Hepatocyte (in vitro differentiated cells): Measurements from ENCODE around the gene TBC1D32. TPM values are rescaled to one million over a fixed set of nuclear protein-coding genes. Genes with fewer than 3 reads are reported as not detected.

Experiments used
- DNase-seq: peaks from one replicate; pipeline ENCODE4 v3.0.0-alpha.2; 2016; ENCODE audit warnings: low spot score
- H2AFZ ChIP-seq: fragments of 200-600 bp; sonication (generic); 2 replicates; pipeline ENCODE4 v1.6.0; 2016; ENCODE audit warnings: antibody characterized with exemption, mild to moderate bottlenecking
- H3K27ac ChIP-seq: fragments of 200-600 bp; sonication (generic); 2 replicates; pipeline ENCODE4 v1.5.1; 2016; ENCODE audit warnings: mild to moderate bottlenecking
- H3K27me3 ChIP-seq: fragments of 200-600 bp; sonication (generic); 2 replicates; pipeline ENCODE4 v1.6.1; 2016
- H3K36me3 ChIP-seq: fragments of 200-600 bp; sonication (generic); replicated peaks from 2 replicates; pipeline ENCODE4 v1.5.1; 2016; ENCODE audit warnings: low read depth; ENCODE audit not compliant: insufficient read depth
- H3K4me1 ChIP-seq: fragments of 200-600 bp; sonication (generic); 2 replicates; pipeline ENCODE4 v1.5.1; 2016; ENCODE audit warnings: mild to moderate bottlenecking, moderate library complexity; ENCODE audit not compliant: insufficient read depth
- H3K4me2 ChIP-seq: fragments of 200-600 bp; sonication (generic); 2 replicates; pipeline ENCODE4 v1.6.0; 2016
- H3K4me3 ChIP-seq: fragments of 200-600 bp; sonication (generic); 2 replicates; pipeline ENCODE4 v1.5.1; 2016; ENCODE audit warnings: mild to moderate bottlenecking
- H3K79me2 ChIP-seq: fragments of 200-600 bp; sonication (generic); 2 replicates; pipeline ENCODE4 v1.6.0; 2017; ENCODE audit warnings: mild to moderate bottlenecking
- H3K9me2 ChIP-seq: fragments of 200-600 bp; sonication (generic); replicated peaks from 2 replicates; pipeline ENCODE4 v1.6.0; 2017; ENCODE audit warnings: mild to moderate bottlenecking; ENCODE audit not compliant: insufficient read depth
- H3K9me3 ChIP-seq: fragments of 200-600 bp; sonication (generic); 2 replicates; pipeline ENCODE4 v1.5.1; 2016; ENCODE audit warnings: low read depth, mild to moderate bottlenecking
- H4K20me1 ChIP-seq: fragments of 200-600 bp; sonication (generic); 2 replicates; pipeline ENCODE4 v1.6.0; 2016; ENCODE audit warnings: mild to moderate bottlenecking; ENCODE audit not compliant: insufficient read depth, poor library complexity, severe bottlenecking
- CTCF ChIP-seq: fragments of 200-600 bp; sonication (generic); IDR thresholded peaks from 2 replicates; pipeline ENCODE4 v1.5.1; 2016; ENCODE audit warnings: antibody characterized with exemption, mild to moderate bottlenecking; ENCODE audit not compliant: poor library complexity
- EZH2 ChIP-seq: fragments of 200-600 bp; sonication (generic); IDR thresholded peaks from 2 replicates; pipeline ENCODE4 v1.6.1; 2016; ENCODE audit warnings: antibody characterized with exemption, mild to moderate bottlenecking, borderline replicate concordance
- EZH2phosphoT487 ChIP-seq: fragments of 200-600 bp; sonication (generic); IDR thresholded peaks from one replicate; pipeline ENCODE4 v1.6.1; 2018; ENCODE audit warnings: antibody characterized with exemption, mild to moderate bottlenecking, low read depth, moderate library complexity; ENCODE audit not compliant: unreplicated experiment, severe bottlenecking
- WGBS: methylation state at CpG from one replicate; pipeline ENCODE4 v1.1.6; 2016; ENCODE audit warnings: low lambda C conversion rate; ENCODE audit errors: missing lambda C conversion rate; 5-methylcytosine and 5-hydroxymethylcytosine counted together
- polyA plus RNA-seq: library from polyadenylated mRNA; unstranded; fragments of >200 nt; fragmentation: Nextera tagmentation; extraction: Ambion mirVana; gene quantifications from 2 replicates; pipeline ENCODE4 v1.2.1, GENCODE V29; 2016
- total RNA-seq: library from RNA; depleted of rRNA; stranded (reverse); fragments of >200 nt; gene quantifications from 2 replicates; pipeline ENCODE4 v1.2.3, GENCODE V29; 2014

Gene TBC1D32
- total and polyA plus RNA-seq, 2 experiments from 2014 or later, result 3.7 to 9.9 TPM

- Histone ChIP-seq H3K9me2 (no peaks in the 10 kb centered on the region), H3K79me2 (no peaks in the 10 kb centered on the region), H3K9me3 (no peaks in the 10 kb centered on the region), H3K4me2 (peak overlapping the region; percentile 64), H4K20me1 (no peaks in the 10 kb centered on the region), H3K27me3 (no peaks in the 10 kb centered on the region), H3K4me1 (no peaks in the 10 kb centered on the region), H2AFZ (no peak overlapping the region), H3K27ac (peak overlapping the region; percentile 66), H3K36me3 (no peaks in the 10 kb centered on the region), H3K4me3 (no peak overlapping the region)
- no peak for DNase-seq
- TF ChIP-seq EZH2phosphoT487 (no peak), CTCF (no peak), EZH2 (no peak)
- WGBS, result 91% methylated on average over 13 of the region's 13 CpGs
Measured at GRCh38 chr6:121042766-121043165, 291.5 kb downstream of the TBC1D32 start.

- TF ChIP-seq CTCF (no peak), EZH2 (no peak), EZH2phosphoT487 (no peak)
- Histone ChIP-seq H2AFZ (no peak overlapping the region), H3K9me3 (no peaks in the 10 kb centered on the region), H3K27ac (no peak overlapping the region), H3K4me3 (no peak overlapping the region), H3K4me2 (no peak overlapping the region), H3K27me3 (no peaks in the 10 kb centered on the region), H3K79me2 (no peaks in the 10 kb centered on the region), H3K9me2 (no peaks in the 10 kb centered on the region), H3K36me3 (no peaks in the 10 kb centered on the region), H4K20me1 (no peaks in the 10 kb centered on the region), H3K4me1 (no peaks in the 10 kb centered on the region)
- DNase-seq, result no peak
- WGBS, result 88% methylated on average over 3 of the region's 3 CpGs
Measured at GRCh38 chr6:121040831-121041230, 293.4 kb downstream of the TBC1D32 start.

GRCh38 chr6:121033091-121033490, 301.2 kb downstream of the TBC1D32 start:
- H3K27ac ChIP-seq, result no peak overlapping the region
- H3K4me3 ChIP-seq, result no peak overlapping the region
- 94% methylated on average over 3 of the region's 3 CpGs for WGBS
- no peaks in the 10 kb centered on the region for H3K79me2 ChIP-seq
- H3K9me2 ChIP-seq, result no peaks in the 10 kb centered on the region
- TF ChIP-seq EZH2 (no peak), CTCF (no peak), EZH2phosphoT487 (no peak)
- no peak overlapping the region for H2AFZ ChIP-seq
- no peaks in the 10 kb centered on the region for H3K9me3 ChIP-seq
- no peak overlapping the region for H3K4me2 ChIP-seq
- no peaks in the 10 kb centered on the region for H3K36me3 ChIP-seq
- no peak for DNase-seq
- H3K4me1 ChIP-seq, result no peaks in the 10 kb centered on the region
- H4K20me1 ChIP-seq, result no peaks in the 10 kb centered on the region
- H3K27me3 ChIP-seq, result no peaks in the 10 kb centered on the region

GRCh38 chr6:121032268-121033006, 301.8 kb downstream of the TBC1D32 start:
- Histone ChIP-seq H3K9me2 (no peaks in the 10 kb centered on the region), H3K36me3 (no peaks in the 10 kb centered on the region), H2AFZ (no peak overlapping the region), H3K79me2 (no peaks in the 10 kb centered on the region), H3K4me1 (no peaks in the 10 kb centered on the region), H3K4me2 (no peak overlapping the region), H3K4me3 (no peak overlapping the region), H4K20me1 (no peaks in the 10 kb centered on the region), H3K27ac (no peak overlapping the region), H3K27me3 (no peaks in the 10 kb centered on the region), H3K9me3 (no peaks in the 10 kb centered on the region)
- DNase-seq, result no peak
- TF ChIP-seq CTCF (no peak), EZH2 (no peak), EZH2phosphoT487 (no peak)
- WGBS, result 70% methylated on average over 1 of the region's 1 CpG
